ENCODE results near the gene SNX14.

GRCh38 chr6:85574932-85575598, 18.6 kb downstream of the SNX14 start:
- TF ChIP-seq CTCF (IDR thresholded peaks at IDR 0.05) (no peak), POLR2A (IDR thresholded peaks at IDR 0.05) (no peak)

Measured in heart left ventricle (tissue), 13 donors.